ES-I3 (cell line): ENCODE data around the gene CD163.
"Not testable (repeated sequence)": the region's sequence is repeated elsewhere in the genome, so short reads cannot be mapped to it uniquely, and the experiment has no call there.

Experiments used
- H3K36me3 ChIP-seq: 2 replicates; pipeline ENCODE4 v1.6.1; 2013; ENCODE audit warnings: mild to moderate bottlenecking, low read length, control low read depth, moderate library complexity; ENCODE audit not compliant: insufficient read depth
- H3K4me1 ChIP-seq: 2 replicates; pipeline ENCODE4 v1.6.1; 2013; ENCODE audit warnings: mild to moderate bottlenecking, control low read depth, low read length; ENCODE audit not compliant: insufficient read depth
- H3K9ac ChIP-seq: 2 replicates; pipeline ENCODE4 v1.6.1; 2013; ENCODE audit warnings: low read depth, mild to moderate bottlenecking, low read length, moderate library complexity
- H3K9me3 ChIP-seq: 2 replicates; pipeline ENCODE4 v1.6.1; 2013; ENCODE audit warnings: mild to moderate bottlenecking, low read length, moderate library complexity; ENCODE audit not compliant: control insufficient read depth, insufficient read depth

Gene CD163

DNA sequence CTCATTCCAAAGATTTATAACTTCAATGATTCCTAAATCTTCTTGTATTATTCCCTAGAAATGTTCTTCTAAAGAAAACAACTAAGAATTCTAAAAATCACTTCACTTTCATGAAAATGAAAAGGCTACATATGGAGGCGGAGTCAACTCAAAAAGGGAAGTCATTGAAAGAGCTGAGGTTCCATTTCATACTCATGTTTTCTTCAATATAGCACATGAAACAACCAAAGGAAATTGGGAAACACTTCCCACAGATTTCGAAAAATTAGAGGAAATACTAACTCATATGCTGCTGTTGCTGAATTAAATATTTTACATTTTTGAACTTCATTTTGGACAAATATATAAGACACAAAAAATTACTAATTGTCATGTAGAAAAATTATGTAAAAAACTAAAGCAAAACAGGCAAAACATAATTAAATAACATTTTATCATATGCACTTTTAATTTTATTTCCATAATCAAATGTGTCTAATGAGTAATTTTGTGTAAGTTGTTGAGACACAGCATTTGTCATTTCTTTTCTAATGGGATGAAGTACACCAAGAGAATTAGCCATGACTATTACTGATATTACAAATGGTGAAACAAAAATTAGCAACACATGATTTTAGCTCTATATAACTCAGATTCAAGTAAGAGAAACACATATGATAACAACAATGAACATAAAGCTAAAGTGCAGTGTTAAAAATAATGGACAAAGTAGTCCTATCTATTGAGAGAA lies at the start of gene CD163:
CD163 (minus strand) TSS at position 92 of the 730 bp plus-strand sequence; CDS start at position 5, 87 bp downstream.
- H3K9ac ChIP-seq: no peak within 1 kb of the TSS
- H3K9me3 ChIP-seq: no peaks in the 10 kb centered on the region
- H3K4me1 ChIP-seq: peaks cover 1% of the 10 kb centered on the region; the same call in 1 of the 2 replicates
- H3K36me3 ChIP-seq: no peaks in the 10 kb centered on the region

- no peaks in the 10 kb centered on the region for H3K9me3 ChIP-seq
- H3K9ac ChIP-seq: no peak overlapping the region
- no peaks in the 10 kb centered on the region for H3K36me3 ChIP-seq
- peaks cover 3% of the 10 kb centered on the region; the same call in 1 of the 2 replicates for H3K4me1 ChIP-seq
Measured at GRCh38 chr12:7542813-7543212, 39.2 kb upstream of the CD163 start.

- H3K9me3 ChIP-seq: no peaks in the 10 kb centered on the region
- no peak overlapping the region for H3K9ac ChIP-seq
- H3K36me3 ChIP-seq: no peaks in the 10 kb centered on the region
- H3K4me1 ChIP-seq: peaks cover 3% of the 10 kb centered on the region; the same call in 1 of the 2 replicates
Measured at GRCh38 chr12:7542046-7542445, 38.5 kb upstream of the CD163 start.

GRCh38 chr12:7514416-7514815 lies 10.8 kb upstream of the CD163 start:
- Histone ChIP-seq H3K4me1 (no peaks in the 10 kb centered on the region), H3K9me3 (no peaks in the 10 kb centered on the region; the same call in 1 of the 2 replicates), H3K36me3 (no peaks in the 10 kb centered on the region; the same call in 1 of the 2 replicates), H3K9ac (no peak overlapping the region)

DNA sequence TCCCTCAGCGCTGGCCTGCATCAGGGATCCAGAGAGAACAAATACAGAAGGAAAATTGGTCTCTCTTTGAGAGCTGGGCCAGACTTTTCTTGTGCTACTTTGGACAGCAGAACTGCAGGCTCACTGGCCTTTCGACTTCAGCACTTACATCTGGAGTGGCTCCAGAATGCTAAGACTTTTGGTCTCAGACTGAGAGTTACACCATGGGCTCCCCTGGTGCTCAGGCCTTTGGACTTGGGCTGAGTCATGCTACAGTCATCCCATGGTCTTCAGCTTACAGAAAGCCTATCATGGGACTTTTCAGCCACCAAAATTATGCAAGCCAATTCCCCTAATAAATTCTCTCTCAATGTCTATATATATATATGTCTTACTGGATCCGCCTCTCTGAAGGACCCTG lies 9.0 kb upstream of the CD163 start:
- Histone ChIP-seq H3K36me3 (no peaks in the 10 kb centered on the region; the same call in 1 of the 2 replicates), H3K4me1 (no peaks in the 10 kb centered on the region), H3K9me3 (no peaks in the 10 kb centered on the region; the same call in 1 of the 2 replicates), H3K9ac (no peak overlapping the region)

DNA sequence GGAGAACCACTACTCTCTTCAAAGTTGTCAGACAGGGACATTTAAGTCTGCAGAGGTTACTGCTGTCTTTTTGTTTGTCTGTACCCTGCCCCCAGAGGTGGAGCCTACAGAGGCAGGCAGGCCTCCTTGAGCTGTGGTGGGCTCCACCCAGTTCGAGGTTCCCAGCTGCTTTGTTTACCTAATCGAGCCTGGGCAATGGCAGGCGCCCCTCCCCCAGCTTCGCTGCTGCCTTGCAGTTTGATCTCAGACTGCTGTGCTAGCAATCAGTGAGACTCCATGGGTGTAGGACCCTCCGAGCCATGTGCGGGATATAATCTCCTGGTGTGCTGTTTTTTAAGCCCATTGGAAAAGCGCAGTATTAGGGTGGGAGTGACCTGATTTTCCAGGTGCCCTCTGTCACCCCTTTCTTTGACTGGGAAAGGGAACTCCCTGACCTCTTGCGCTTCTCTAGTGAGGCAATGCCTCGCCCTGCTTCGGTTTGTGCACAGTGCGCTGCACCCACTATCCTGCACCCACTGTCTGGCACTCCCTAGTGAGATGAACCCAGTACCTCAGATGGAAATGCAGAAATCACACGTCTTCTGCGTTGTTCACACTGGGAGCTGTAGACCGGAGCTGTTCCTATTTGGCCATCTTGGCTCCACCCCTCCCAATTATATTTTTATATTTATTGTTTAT lies 6.4 kb upstream of the CD163 start:
- H3K36me3 ChIP-seq, H3K9ac ChIP-seq, H3K4me1 ChIP-seq, H3K9me3 ChIP-seq: not testable (repeated sequence)

- no peak overlapping the region for H3K9ac ChIP-seq
- peaks cover 12% of the 10 kb centered on the region for H3K4me1 ChIP-seq
- no peaks in the 10 kb centered on the region for H3K36me3 ChIP-seq
- H3K9me3 ChIP-seq: no peaks in the 10 kb centered on the region
Measured at GRCh38 chr12:7502612-7503011, 965 bp downstream of the CD163 start.

GRCh38 chr12:7501031-7501588 lies 2.5 kb downstream of the CD163 start:
- H3K36me3 ChIP-seq: no peaks in the 10 kb centered on the region
- no peaks in the 10 kb centered on the region for H3K9me3 ChIP-seq
- H3K4me1 ChIP-seq: peaks cover 17% of the 10 kb centered on the region
- H3K9ac ChIP-seq: no peak overlapping the region

GRCh38 chr12:7499636-7500035 lies 3.9 kb downstream of the CD163 start:
- Histone ChIP-seq H3K4me1 (peaks cover 17% of the 10 kb centered on the region), H3K36me3 (no peaks in the 10 kb centered on the region), H3K9ac (no peak overlapping the region), H3K9me3 (no peaks in the 10 kb centered on the region)

DNA sequence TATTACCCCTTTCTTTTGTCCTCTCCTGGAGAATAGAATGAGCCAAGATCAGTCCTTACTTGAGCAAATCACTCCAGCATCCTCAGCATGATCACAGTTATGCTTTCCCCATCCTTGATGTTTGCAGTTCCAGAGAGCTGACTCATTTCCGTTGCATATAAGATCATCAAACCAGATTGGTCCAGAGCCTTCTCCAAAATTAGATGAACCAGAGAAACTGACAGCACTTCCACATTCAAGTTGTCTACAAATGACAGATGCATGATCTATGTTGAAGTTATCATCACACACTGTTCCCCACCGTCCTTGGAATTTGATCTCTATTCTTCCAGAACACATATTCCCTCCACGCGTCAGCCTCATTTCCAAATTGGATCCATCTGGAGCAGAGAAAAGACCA lies 4.8 kb downstream of the CD163 start:
- Histone ChIP-seq H3K9me3 (no peaks in the 10 kb centered on the region), H3K36me3 (no peaks in the 10 kb centered on the region), H3K4me1 (peaks cover 17% of the 10 kb centered on the region), H3K9ac (no peak overlapping the region)

GRCh38 chr12:7497661-7498060 lies 5.9 kb downstream of the CD163 start:
- H3K4me1 ChIP-seq: peaks cover 17% of the 10 kb centered on the region
- H3K9ac ChIP-seq: no peak overlapping the region
- H3K9me3 ChIP-seq: no peaks in the 10 kb centered on the region
- H3K36me3 ChIP-seq: no peaks in the 10 kb centered on the region

- Histone ChIP-seq H3K36me3 (no peaks in the 10 kb centered on the region), H3K9me3 (no peaks in the 10 kb centered on the region), H3K4me1 (peaks cover 17% of the 10 kb centered on the region), H3K9ac (no peak overlapping the region)
Measured at GRCh38 chr12:7496451-7496850, 7.1 kb downstream of the CD163 start.

- Histone ChIP-seq H3K4me1 (peaks cover 17% of the 10 kb centered on the region), H3K36me3 (no peaks in the 10 kb centered on the region), H3K9me3 (no peaks in the 10 kb centered on the region), H3K9ac (no peak overlapping the region)
Measured at GRCh38 chr12:7495136-7495535, 8.4 kb downstream of the CD163 start.

DNA sequence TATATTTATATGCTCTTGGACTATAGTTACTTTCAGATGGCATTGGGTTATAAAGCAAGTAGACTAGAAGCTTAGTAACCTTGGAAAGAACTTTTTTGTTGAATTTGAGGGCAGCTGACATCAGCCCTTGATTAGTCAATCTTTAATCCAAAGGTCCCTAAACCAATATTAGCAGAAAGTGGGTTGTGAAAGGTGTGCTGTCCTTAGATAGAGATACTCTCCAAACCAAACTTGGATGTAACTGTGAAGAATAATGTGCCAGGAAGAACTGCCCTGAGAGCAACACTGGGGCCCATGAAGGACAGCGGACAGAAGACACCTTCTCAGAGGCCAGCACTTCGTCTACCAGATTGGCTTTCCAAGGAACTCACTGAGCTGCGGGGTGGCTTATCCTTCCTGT lies 10.6 kb downstream of the CD163 start:
- no peaks in the 10 kb centered on the region for H3K36me3 ChIP-seq
- no peak overlapping the region for H3K9ac ChIP-seq
- peaks cover 9% of the 10 kb centered on the region; the same call in 1 of the 2 replicates for H3K4me1 ChIP-seq
- no peaks in the 10 kb centered on the region for H3K9me3 ChIP-seq

GRCh38 chr12:7486512-7486911 lies 17.1 kb downstream of the CD163 start:
- no peaks in the 10 kb centered on the region for H3K36me3 ChIP-seq
- no peaks in the 10 kb centered on the region for H3K4me1 ChIP-seq
- no peaks in the 10 kb centered on the region for H3K9me3 ChIP-seq

More at GRCh38 chr12:7486512-7486911, 17.1 kb downstream of the CD163 start:
- no peak overlapping the region for H3K9ac ChIP-seq
